Esophagus (tissue), 2 donors: ENCODE measurements around the gene BORCS5. TPM values are rescaled to one million over a fixed set of nuclear protein-coding genes. Genes with fewer than 3 reads are reported as not detected.

Experiments
- H3K27ac ChIP-seq, 2 donors: one replicate each; pipeline ENCODE4 v1.5.1; 2013; ENCODE audit warnings: low read depth in 2 of 2, mild to moderate bottlenecking in 2 of 2, inconsistent platforms in 1 of 2, low read length in 1 of 2, moderate library complexity in 1 of 2
- H3K27me3 ChIP-seq, 2 donors: one replicate each; pipeline ENCODE4 v1.6.1; 2013; ENCODE audit warnings: low read length in 2 of 2, control low read depth in 1 of 2, mild to moderate bottlenecking in 1 of 2; ENCODE audit not compliant: insufficient read depth in 2 of 2, control insufficient read depth in 1 of 2
- H3K36me3 ChIP-seq, 2 donors: one replicate each; pipeline ENCODE4 v1.6.1; 2013; ENCODE audit warnings: low read length in 1 of 2; ENCODE audit not compliant: control insufficient read depth in 2 of 2, insufficient read depth in 2 of 2
- H3K4me1 ChIP-seq, 2 donors: one replicate each; pipeline ENCODE4 v1.6.1; 2013; ENCODE audit warnings: low read length in 1 of 2; ENCODE audit not compliant: control insufficient read depth in 2 of 2, insufficient read depth in 2 of 2
- H3K4me3 ChIP-seq, 2 donors: one replicate each; pipeline ENCODE4 v1.5.1; 2013; ENCODE audit warnings: low read length in 2 of 2, mild to moderate bottlenecking in 2 of 2, low read depth in 1 of 2, moderate library complexity in 1 of 2
- H3K9me3 ChIP-seq, 2 donors: one replicate each; pipeline ENCODE4 v1.6.1; 2013; ENCODE audit warnings: mild to moderate bottlenecking in 2 of 2, low read depth in 1 of 2, low read length in 1 of 2, moderate library complexity in 1 of 2; ENCODE audit not compliant: control insufficient read depth in 2 of 2, insufficient read depth in 1 of 2
- WGBS, 2 donors: extraction: QIAGEN DNeasy Blood & Tissue Kit; methylation state at CpG; one replicate each; pipeline ENCODE4 v1.1.7; 2013; 5-methylcytosine and 5-hydroxymethylcytosine counted together
- polyA plus RNA-seq, 2 donors: library from polyadenylated mRNA; stranded (reverse); fragments of 200-250 nt; gene quantifications; one replicate each; pipeline ENCODE4 v1.2.3, GENCODE V29; 2013
- donor health status: healthy with polysubstance abuse.
- donor health status: Bipolar disorder and iron deficiency.

BORCS5 gene
- polyA plus RNA-seq, 2 donors: 2.6 to 11.1 TPM

- Histone ChIP-seq H3K9me3 (no peaks in the 10 kb centered on the region), H3K27ac (no peak overlapping the region), H3K36me3 (peaks cover 10 to 17% of the 10 kb centered on the region in 2 donors), H3K4me3 (no peak overlapping the region), H3K27me3 (no peaks in the 10 kb centered on the region), H3K4me1 (peaks cover 0 to 2% of the 10 kb centered on the region in 2 donors)
- WGBS, 2 donors: 94 to 97% methylated on average over 4 of the region's 4 CpGs
Measured at GRCh38 chr12:12473223-12473622, 116.3 kb downstream of the BORCS5 start.

DNA sequence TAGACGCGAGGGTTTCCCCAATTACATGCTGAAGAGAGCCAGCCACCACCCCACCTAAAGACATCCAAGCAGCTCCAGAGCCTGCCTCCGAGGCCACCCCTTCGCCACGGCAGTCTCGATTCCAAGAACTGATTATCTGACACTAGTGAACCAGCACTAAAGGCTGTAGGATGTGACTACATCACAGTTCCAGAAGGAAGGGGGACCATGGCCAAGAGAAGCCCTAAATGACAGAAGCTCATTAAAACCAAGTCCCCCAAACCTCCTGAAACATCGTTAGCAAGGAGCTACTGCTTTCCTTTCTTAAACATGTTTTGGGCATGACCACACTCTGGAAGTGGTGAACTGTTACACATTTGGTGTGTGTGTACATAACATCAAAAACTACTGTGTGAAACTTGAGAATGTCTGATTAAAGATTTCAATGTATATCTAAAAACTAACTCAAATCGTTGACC is 117.6 kb downstream of the BORCS5 start:
- H3K27ac ChIP-seq: peak overlapping the region in 1 of 2 donors; percentile 55
- no peak overlapping the region for H3K4me3 ChIP-seq
- H3K27me3 ChIP-seq: no peaks in the 10 kb centered on the region
- H3K9me3 ChIP-seq: no peaks in the 10 kb centered on the region
- peaks cover 12 to 17% of the 10 kb centered on the region in 2 donors for H3K36me3 ChIP-seq
- 72 to 74% methylated on average over 8 of the region's 8 CpGs for WGBS, 2 donors
- peaks cover 0 to 2% of the 10 kb centered on the region in 2 donors for H3K4me1 ChIP-seq

GRCh38 chr12:12474931-12475795 is 118.3 kb downstream of the BORCS5 start:
- peak overlapping the region; percentile 32 to 47 for H3K27ac ChIP-seq
- H3K4me1 ChIP-seq: no peaks in the 10 kb centered on the region
- peaks cover 12 to 17% of the 10 kb centered on the region in 2 donors for H3K36me3 ChIP-seq
- H3K9me3 ChIP-seq: no peaks in the 10 kb centered on the region
- no peak overlapping the region for H3K4me3 ChIP-seq
- WGBS, 2 donors: 77% methylated on average over 15 of the region's 15 CpGs
- no peaks in the 10 kb centered on the region for H3K27me3 ChIP-seq

DNA sequence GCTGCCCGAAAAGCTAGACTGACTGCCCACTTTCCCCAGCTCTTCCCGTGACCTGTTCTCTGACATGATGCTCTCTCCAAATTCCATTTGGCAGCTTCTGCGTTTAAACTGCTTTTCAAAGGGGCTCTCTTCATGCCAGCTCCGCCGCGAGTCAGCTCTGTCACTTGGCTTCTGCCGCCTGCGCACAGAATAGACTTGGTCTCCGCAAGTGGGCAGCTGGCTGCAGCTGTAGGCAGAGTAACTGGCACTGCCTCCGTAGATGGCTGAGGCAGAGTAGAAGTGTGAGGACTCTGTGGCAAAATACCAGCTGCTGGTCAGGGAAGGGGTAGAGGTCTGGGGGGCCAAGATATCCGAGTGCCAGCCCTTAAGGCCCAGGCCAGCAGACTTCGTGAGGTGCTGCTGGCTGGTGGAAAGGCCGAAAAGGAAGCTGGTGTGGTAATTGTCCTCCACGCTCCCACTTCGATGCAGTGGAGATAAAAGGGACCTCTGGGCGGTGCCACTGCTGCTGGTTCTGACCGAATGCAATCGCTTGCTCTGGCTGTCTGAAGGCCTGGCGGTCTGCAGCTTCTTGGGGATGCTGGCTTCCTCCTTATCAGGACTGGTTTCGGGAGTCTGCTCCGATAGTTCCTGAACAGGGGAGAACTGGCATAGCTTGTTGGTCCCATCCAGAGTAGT is 120.1 kb downstream of the BORCS5 start:
- 93 to 95% methylated on average over 21 of the region's 21 CpGs for WGBS, 2 donors
- Histone ChIP-seq H3K36me3 (peaks cover 12 to 17% of the 10 kb centered on the region in 2 donors), H3K4me3 (no peak overlapping the region), H3K27me3 (no peaks in the 10 kb centered on the region), H3K9me3 (no peaks in the 10 kb centered on the region), H3K4me1 (no peaks in the 10 kb centered on the region), H3K27ac (no peak overlapping the region)

GRCh38 chr12:12477532-12477890 is 120.6 kb downstream of the BORCS5 start:
- no peaks in the 10 kb centered on the region for H3K4me1 ChIP-seq
- H3K36me3 ChIP-seq: peaks cover 12 to 17% of the 10 kb centered on the region in 2 donors
- H3K9me3 ChIP-seq: no peaks in the 10 kb centered on the region
- no peaks in the 10 kb centered on the region for H3K27me3 ChIP-seq
- H3K27ac ChIP-seq: no peak overlapping the region
- WGBS, 2 donors: 97% methylated on average over 14 of the region's 14 CpGs
- no peak overlapping the region for H3K4me3 ChIP-seq

DNA sequence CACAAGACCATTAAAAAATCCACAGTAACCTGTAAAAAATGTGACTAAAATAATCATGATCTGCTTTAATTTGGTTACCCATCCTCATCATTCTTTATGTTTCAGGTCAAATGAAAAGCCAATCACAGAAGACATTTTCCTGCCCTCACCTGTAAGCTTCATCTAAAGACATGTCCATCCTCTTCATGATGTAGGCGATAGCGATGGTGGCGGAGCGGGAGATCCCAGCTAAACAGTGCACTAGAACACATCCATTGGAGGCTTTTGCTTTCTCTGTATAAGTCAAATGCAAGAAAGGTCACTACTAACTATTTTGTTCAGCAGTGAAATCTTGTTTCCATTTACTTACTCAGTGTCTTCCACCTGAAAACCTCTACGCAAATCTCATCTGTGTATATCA is 123.2 kb downstream of the BORCS5 start:
- peaks cover 12 to 20% of the 10 kb centered on the region in 2 donors for H3K36me3 ChIP-seq
- no peaks in the 10 kb centered on the region for H3K4me1 ChIP-seq
- no peak overlapping the region for H3K4me3 ChIP-seq
- no peaks in the 10 kb centered on the region for H3K27me3 ChIP-seq
- H3K27ac ChIP-seq: no peak overlapping the region
- no peaks in the 10 kb centered on the region for H3K9me3 ChIP-seq
- 95 to 96% methylated on average over 5 of the region's 5 CpGs for WGBS, 2 donors

GRCh38 chr12:12481631-12482030 is 124.8 kb downstream of the BORCS5 start:
- H3K27me3 ChIP-seq: no peaks in the 10 kb centered on the region
- no peak overlapping the region for H3K4me3 ChIP-seq
- no peaks in the 10 kb centered on the region for H3K9me3 ChIP-seq
- H3K27ac ChIP-seq: no peak overlapping the region
- 47 to 51% methylated on average over 2 of the region's 2 CpGs for WGBS, 2 donors
- no peaks in the 10 kb centered on the region for H3K4me1 ChIP-seq
- peaks cover 16 to 18% of the 10 kb centered on the region in 2 donors for H3K36me3 ChIP-seq

DNA sequence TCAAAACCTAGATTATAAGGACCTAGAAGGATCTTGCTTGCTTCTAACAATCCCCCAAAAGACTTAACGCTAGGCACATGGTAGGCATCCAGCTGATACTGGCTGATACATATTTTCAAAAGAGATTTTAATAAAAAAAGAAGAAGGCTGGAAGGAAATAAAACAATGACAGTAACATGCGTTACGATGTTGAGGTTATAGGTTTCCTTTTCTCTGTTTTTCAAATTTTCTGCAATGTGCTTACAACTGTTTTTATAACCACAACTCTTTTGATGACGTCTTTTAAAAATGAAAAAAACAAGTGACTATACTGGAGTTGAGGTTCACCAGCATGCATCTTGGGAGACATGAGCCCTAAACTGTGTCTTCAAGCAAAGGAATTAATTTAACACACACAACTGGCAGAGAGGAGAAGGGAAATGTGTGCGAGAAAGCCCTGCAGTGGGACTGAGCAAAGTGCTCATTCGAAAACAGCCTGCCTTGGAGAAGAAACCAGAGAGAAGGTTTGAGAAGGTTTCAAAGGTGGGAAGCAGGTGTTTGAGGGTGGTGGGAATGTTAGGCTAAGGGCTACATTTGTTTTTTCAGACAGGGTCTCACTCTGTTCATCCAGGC is 125.4 kb downstream of the BORCS5 start:
- WGBS, 2 donors: 78 to 87% methylated on average over 6 of the region's 6 CpGs
- Histone ChIP-seq H3K36me3 (peaks cover 10 to 11% of the 10 kb centered on the region in 2 donors), H3K9me3 (no peaks in the 10 kb centered on the region), H3K4me3 (no peak overlapping the region), H3K27ac (peak overlapping the region; percentile 7 to 58), H3K4me1 (no peaks in the 10 kb centered on the region), H3K27me3 (no peaks in the 10 kb centered on the region)

DNA sequence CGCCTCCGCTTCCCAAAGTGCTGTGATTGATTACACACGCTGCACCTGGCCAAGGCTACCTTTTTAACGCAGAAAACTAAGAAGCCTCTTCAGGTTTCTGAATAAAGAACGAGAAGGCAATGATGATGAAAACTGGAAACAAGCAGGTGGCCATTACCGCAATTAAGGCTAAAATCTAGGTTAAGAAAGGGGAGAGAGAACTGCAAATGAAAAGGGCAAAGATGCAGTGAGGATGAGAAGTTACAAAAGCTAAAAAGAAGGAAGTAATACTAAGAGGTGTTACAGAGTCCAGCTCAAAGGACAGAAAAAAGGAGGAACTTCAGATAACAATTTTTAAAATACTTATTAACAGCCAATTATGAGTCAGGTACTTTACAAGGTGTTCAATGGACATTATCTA is 126.1 kb downstream of the BORCS5 start:
- 82 to 90% methylated on average over 6 of the region's 6 CpGs for WGBS, 2 donors
- H3K27me3 ChIP-seq: no peaks in the 10 kb centered on the region
- H3K36me3 ChIP-seq: peaks cover 6 to 7% of the 10 kb centered on the region in 2 donors
- H3K27ac ChIP-seq: peak overlapping the region; percentile 7 to 58
- no peaks in the 10 kb centered on the region for H3K9me3 ChIP-seq
- no peak overlapping the region for H3K4me3 ChIP-seq
- H3K4me1 ChIP-seq: no peaks in the 10 kb centered on the region
